CD8-positive, alpha-beta memory T cell (primary cell): Measurements from ENCODE around the gene FOLR2. TPM values are rescaled to one million over a fixed set of nuclear protein-coding genes. Genes with fewer than 3 reads are reported as not detected.

Experiments used
- CTCF ChIA-PET: fragments of 350-600 bp; sonication (Branson Sonifier 250); formaldehyde crosslinking; loops from one replicate; lab custom pipeline; 2021; ENCODE audit warnings: antibody characterized with exemption; lab: Charles Lee
- POLR2A ChIA-PET: fragments of 350-600 bp; sonication (Branson Sonifier 250); formaldehyde crosslinking; loops from one replicate; lab custom pipeline; 2021; ENCODE audit warnings: antibody characterized with exemption; lab: Charles Lee
- DNase-seq, 5 donors: peaks; one replicate each; pipeline versions ENCODE4 v3.0.0 to v3.0.0-alpha.2; 2020 to 2022; ENCODE audit warnings: mixed read lengths in 1 of 5
- H3K27ac ChIP-seq: one replicate; pipeline ENCODE4 v1.7.0; 2013; ENCODE audit warnings: low read depth, mild to moderate bottlenecking, low read length, moderate library complexity
- H3K27me3 ChIP-seq: 2 replicates; pipeline ENCODE4 v1.7.0; 2013; ENCODE audit warnings: low read length, mild to moderate bottlenecking; ENCODE audit not compliant: insufficient read depth, poor library complexity, severe bottlenecking
- H3K36me3 ChIP-seq: 2 replicates; pipeline ENCODE4 v1.7.0; 2013; ENCODE audit warnings: mild to moderate bottlenecking, low read length, moderate library complexity; ENCODE audit not compliant: insufficient read depth
- H3K4me1 ChIP-seq: 2 replicates; pipeline ENCODE4 v1.7.0; 2013; ENCODE audit warnings: mild to moderate bottlenecking, low read length, moderate library complexity; ENCODE audit not compliant: insufficient read depth
- H3K4me3 ChIP-seq: 2 replicates; pipeline ENCODE4 v1.7.0; 2013; ENCODE audit warnings: mild to moderate bottlenecking, low read length
- H3K9me3 ChIP-seq: 2 replicates; pipeline ENCODE4 v1.7.0; 2013; ENCODE audit warnings: mild to moderate bottlenecking, low read length
- H3K27ac Mint-ChIP-seq, 8 donors: one replicate each; pipeline ENCODE4 v1.8.0; 2020 to 2021; ENCODE audit warnings: mixed read lengths in 8 of 8, mild to moderate bottlenecking in 6 of 8, inconsistent platforms in 3 of 8, moderate library complexity in 3 of 8
- H3K27me3 Mint-ChIP-seq, 2 donors: one replicate each; pipeline ENCODE4 v1.8.0; 2020 to 2021; ENCODE audit warnings: mixed read lengths in 2 of 2, mild to moderate bottlenecking in 1 of 2, moderate library complexity in 1 of 2
- H3K36me3 Mint-ChIP-seq, 3 donors: one replicate each; pipeline ENCODE4 v1.8.0; 2020 to 2021; ENCODE audit warnings: mixed read lengths in 3 of 3, inconsistent platforms in 1 of 3, mild to moderate bottlenecking in 1 of 3
- H3K4me1 Mint-ChIP-seq, 3 donors: one replicate each; pipeline ENCODE4 v1.8.0; 2020 to 2021; ENCODE audit warnings: mixed read lengths in 3 of 3, inconsistent platforms in 1 of 3, mild to moderate bottlenecking in 1 of 3
- H3K4me3 Mint-ChIP-seq, 7 donors: one replicate each; pipeline ENCODE4 v1.8.0; 2020 to 2021; ENCODE audit warnings: mixed read lengths in 7 of 7, mild to moderate bottlenecking in 6 of 7, moderate library complexity in 4 of 7, inconsistent platforms in 2 of 7
- H3K9me3 Mint-ChIP-seq, 5 donors: one replicate each; pipeline ENCODE4 v1.8.0; 2020 to 2022; ENCODE audit warnings: mixed read lengths in 5 of 5, mild to moderate bottlenecking in 3 of 5, moderate library complexity in 2 of 5, inconsistent platforms in 1 of 5
- polyA plus RNA-seq: library from polyadenylated mRNA; unstranded; fragments of 300-500 nt; fragmentation: Illumina TruSeq; gene quantifications from one replicate; pipeline ENCODE4 v1.2.3, GENCODE V29; 2021
- total RNA-seq, 2 experiments: library from RNA; stranded (reverse); gene quantifications; one replicate each; pipeline ENCODE4 v1.2.3, GENCODE V29; 2021

Gene FOLR2
- total and polyA plus RNA-seq, 3 experiments from 2014 or later = 0.26 TPM; not detected in 2

DNA sequence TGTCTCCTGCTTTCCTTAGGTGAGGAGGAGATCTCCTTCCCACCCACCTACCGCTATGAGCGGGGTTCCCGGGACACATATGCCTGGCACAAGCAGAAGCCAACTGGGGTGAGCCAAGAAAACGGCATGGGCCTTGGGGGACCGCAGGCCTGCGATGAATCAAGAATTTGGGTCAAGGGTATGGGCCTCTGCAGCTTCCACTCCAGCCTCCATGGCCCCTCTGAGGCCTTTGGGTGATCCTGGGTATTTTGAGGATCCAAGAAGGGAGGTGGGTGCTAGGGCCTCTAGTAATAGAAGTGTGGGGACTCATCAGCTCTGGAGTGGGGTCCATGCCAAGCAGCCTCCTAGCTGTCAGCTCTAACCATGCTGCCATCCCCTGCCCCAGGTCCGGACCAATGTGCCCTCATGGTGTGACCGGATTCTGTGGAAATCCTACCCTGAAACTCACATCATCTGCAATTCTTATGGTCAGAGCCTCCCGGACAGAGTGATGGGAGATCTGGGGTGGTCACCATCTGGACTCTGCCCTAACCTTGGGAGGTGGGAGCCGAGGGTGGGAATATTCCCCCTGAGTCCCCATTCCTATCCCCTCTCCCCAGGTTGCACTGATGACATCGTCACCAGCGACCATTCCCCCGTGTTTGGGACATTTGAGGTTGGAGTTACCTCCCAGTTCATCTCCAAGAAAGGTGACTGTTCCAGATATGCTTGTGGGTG, 16.6 kb downstream of the FOLR2 start:
- no peak overlapping the region for H3K27ac ChIP-seq
- no peaks in the 10 kb centered on the region for H3K9me3 ChIP-seq
- no peaks in the 10 kb centered on the region for H3K27me3 ChIP-seq
- Mint-ChIP-seq H3K27me3 (peaks cover 0 to 3% of the 10 kb centered on the region in 2 donors), H3K4me3 (no peak overlapping the region), H3K36me3 (peaks cover 6 to 92% (median 9%) of the 10 kb centered on the region in 3 donors), H3K9me3 (no peaks in the 10 kb centered on the region), H3K4me1 (peaks cover 4 to 16% (median 4%) of the 10 kb centered on the region in 3 donors), H3K27ac (no peak overlapping the region)
- H3K36me3 ChIP-seq = peaks cover 47% of the 10 kb centered on the region
- ChIA-PET POLR2A (no interaction called here), CTCF (no interaction called here)
- H3K4me1 ChIP-seq = no peaks in the 10 kb centered on the region
- H3K4me3 ChIP-seq = no peak overlapping the region
- peak in 1 of 5 donors; percentile 26 for DNase-seq

DNA sequence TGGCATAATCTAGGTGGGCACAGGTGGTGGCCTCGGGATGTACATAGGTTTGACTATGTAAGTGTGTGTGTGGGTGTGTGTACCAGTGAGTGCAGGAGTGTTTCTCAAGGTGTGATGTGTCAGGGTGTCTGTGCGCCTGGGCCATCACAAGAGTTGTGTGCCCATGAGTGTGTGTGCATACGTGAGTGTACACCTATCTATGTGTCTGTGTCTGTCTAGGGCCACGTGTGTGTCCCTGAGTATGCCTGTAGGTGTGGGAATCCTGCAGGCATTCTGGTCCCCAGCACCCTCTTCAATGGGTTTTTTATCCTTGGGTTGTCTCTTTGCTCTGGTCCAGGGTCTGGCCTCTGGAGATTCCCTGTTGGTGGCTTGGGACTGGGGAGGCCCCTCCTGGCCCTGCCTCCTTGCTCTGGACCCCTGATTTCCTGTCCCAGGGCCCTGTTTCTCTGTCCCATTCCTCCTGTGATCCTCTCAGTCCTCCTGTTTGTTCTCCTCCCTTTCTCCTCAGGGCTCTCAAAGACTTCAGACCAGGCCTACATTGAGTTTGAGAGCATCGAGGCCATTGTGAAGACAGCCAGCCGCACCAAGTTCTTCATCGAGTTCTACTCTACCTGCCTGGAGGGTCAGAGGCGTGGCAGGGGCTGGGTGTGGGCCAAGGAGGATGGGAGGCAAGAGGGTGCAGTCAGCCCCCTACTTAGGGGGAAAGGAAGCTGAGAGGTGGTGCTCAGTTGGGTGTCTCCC, 17.3 kb downstream of the FOLR2 start:
- H3K36me3 Mint-ChIP-seq = peaks cover 6 to 86% (median 9%) of the 10 kb centered on the region in 3 donors
- POLR2A ChIA-PET = no interaction called here
- peaks cover 2 to 3% of the 10 kb centered on the region in 2 donors for H3K27me3 Mint-ChIP-seq
- Histone ChIP-seq H3K9me3 (no peaks in the 10 kb centered on the region), H3K4me1 (no peaks in the 10 kb centered on the region), H3K4me3 (no peak overlapping the region), H3K27ac (no peak overlapping the region), H3K27me3 (no peaks in the 10 kb centered on the region), H3K36me3 (peaks cover 44% of the 10 kb centered on the region)
- peaks cover 4 to 14% (median 7%) of the 10 kb centered on the region in 3 donors for H3K4me1 Mint-ChIP-seq
- no peak for DNase-seq
- CTCF ChIA-PET = interaction anchor here (2.8 kb wide), 1 partner anchor 11 kb away, joined by 9 read pairs; no protein-coding TSS in a partner anchor
- peak overlapping the region in 1 of 8 donors; percentile 18 for H3K27ac Mint-ChIP-seq
- H3K4me3 Mint-ChIP-seq = no peak overlapping the region
- no peaks in the 10 kb centered on the region for H3K9me3 Mint-ChIP-seq

DNA sequence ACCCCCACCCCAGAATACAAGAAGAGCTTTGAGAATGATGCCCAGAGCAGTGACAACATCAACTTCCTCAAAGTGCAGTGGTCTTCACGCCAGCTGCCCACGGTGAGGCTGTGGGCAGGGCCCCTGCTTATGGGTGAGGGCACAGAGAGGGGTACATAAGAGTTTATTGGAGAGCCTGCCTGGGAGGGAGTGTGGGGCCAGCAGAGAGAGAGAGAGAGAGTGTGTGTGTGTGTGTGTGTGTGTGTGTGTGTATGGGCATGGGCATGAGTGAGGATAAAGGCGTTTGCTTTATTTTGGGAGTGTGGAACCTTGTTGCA, 17.9 kb downstream of the FOLR2 start:
- Histone ChIP-seq H3K27me3 (peaks cover 3% of the 10 kb centered on the region), H3K36me3 (peaks cover 39% of the 10 kb centered on the region)

DNA sequence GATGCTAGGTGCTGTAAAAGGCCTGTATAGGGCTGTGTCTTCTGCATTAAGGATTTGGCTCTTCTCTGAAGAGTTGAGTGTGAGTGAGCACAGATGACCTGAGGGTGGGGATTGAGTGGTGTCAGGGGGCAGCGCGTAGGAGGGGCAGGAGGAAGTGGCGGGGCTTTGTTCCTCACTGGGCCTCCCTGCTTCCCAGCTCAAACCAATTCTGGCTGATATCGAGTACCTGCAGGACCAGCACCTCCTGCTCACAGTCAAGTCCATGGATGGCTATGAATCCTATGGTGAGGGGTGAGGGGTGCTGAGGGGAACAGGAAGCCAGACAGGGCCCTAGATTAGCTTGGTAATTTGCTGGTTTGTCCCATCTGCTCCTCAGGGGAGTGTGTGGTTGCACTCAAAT, 18.3 kb downstream of the FOLR2 start:
- H3K9me3 ChIP-seq = no peaks in the 10 kb centered on the region
- H3K4me1 ChIP-seq = peaks cover under 1% of the 10 kb centered on the region
- peaks cover 4 to 8% of the 10 kb centered on the region in 2 donors for H3K27me3 Mint-ChIP-seq
- DNase-seq = peak in 1 of 5 donors; percentile 28
- no peak overlapping the region for H3K4me3 Mint-ChIP-seq
- no peak overlapping the region for H3K4me3 ChIP-seq
- ChIA-PET CTCF (interaction anchor here (0.6 to 2.8 kb wide), 4 partner anchors 8 to 23 kb away, joined by 3 to 9 read pairs (median 4); no protein-coding TSS in a partner anchor), POLR2A (no interaction called here)
- H3K27ac ChIP-seq = no peak overlapping the region
- peaks cover 5% of the 10 kb centered on the region for H3K27me3 ChIP-seq
- H3K27ac Mint-ChIP-seq = peak overlapping the region in 3 of 8 donors; percentile 4 to 76 (median 58)
- H3K9me3 Mint-ChIP-seq = no peaks in the 10 kb centered on the region
- peaks cover 34% of the 10 kb centered on the region for H3K36me3 ChIP-seq
- H3K4me1 Mint-ChIP-seq = peaks cover 5 to 15% (median 14%) of the 10 kb centered on the region in 3 donors
- H3K36me3 Mint-ChIP-seq = peaks cover 6 to 77% (median 11%) of the 10 kb centered on the region in 3 donors

More for the DNA sequence above, 17.9 kb downstream of the FOLR2 start:
- ChIA-PET POLR2A (no interaction called here), CTCF (interaction anchor here (2.8 kb wide), 1 partner anchor 11 kb away, joined by 9 read pairs; no protein-coding TSS in a partner anchor)
- Mint-ChIP-seq H3K4me3 (no peak overlapping the region), H3K27me3 (peaks cover 3 to 7% of the 10 kb centered on the region in 2 donors), H3K27ac (peak overlapping the region in 4 of 8 donors; percentile 4 to 76 (median 61)), H3K4me1 (peaks cover 3 to 14% (median 12%) of the 10 kb centered on the region in 3 donors), H3K9me3 (no peaks in the 10 kb centered on the region), H3K36me3 (peaks cover 6 to 81% (median 11%) of the 10 kb centered on the region in 3 donors)
- no peak overlapping the region for H3K27ac ChIP-seq
- H3K9me3 ChIP-seq = no peaks in the 10 kb centered on the region
- H3K4me3 ChIP-seq = no peak overlapping the region
- peak in 1 of 5 donors; percentile 24 for DNase-seq
- no peaks in the 10 kb centered on the region for H3K4me1 ChIP-seq

DNA sequence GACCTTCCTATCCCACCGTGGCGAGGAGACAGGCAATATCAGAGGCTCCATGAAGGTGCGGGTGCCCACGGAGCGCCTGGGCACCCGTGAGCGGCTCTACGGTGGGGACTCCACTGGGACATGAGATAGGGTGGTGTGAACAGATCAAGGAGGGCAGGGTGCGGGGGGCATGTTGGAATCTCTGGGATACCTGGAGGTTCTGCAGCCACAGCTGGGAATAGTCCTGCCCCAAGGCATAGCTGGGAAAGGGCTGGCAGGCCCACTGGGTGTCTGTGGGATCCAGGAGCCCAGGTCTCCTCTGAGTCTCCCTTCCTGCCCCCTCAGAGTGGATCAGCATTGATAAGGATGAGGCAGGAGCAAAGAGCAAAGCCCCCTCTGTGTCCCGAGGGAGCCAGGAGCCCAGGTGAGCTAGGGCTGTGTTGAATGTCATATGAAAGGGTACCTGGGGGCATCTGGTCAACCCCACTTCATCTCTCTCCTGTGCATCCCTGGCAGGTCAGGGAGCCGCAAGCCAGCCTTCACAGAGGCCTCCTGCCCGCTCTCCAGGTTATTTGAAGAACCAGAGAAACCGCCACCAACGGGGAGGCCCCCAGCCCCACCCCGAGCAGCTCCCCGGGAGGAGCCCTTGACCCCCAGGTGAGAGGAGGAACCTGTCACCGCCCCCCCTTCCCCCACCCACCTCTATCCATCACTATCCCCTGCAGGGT, 18.9 kb downstream of the FOLR2 start:
- ChIA-PET POLR2A (interaction anchor here (1.2 kb wide), 1 partner anchor 11 kb away, joined by 3 read pairs; the partner anchor contains the start of gene INPPL1), CTCF (interaction anchor here (0.6 to 2.8 kb wide), 4 partner anchors 9 to 22 kb away, joined by 3 to 9 read pairs (median 4); no protein-coding TSS in a partner anchor)
- Histone ChIP-seq H3K27ac (no peak overlapping the region), H3K9me3 (no peaks in the 10 kb centered on the region), H3K4me1 (peaks cover 6% of the 10 kb centered on the region), H3K4me3 (no peak overlapping the region), H3K36me3 (peaks cover 28% of the 10 kb centered on the region), H3K27me3 (peaks cover 9% of the 10 kb centered on the region)
- DNase-seq = no peak
- peaks cover 7 to 12% of the 10 kb centered on the region in 2 donors for H3K27me3 Mint-ChIP-seq
- peaks cover 6 to 71% (median 11%) of the 10 kb centered on the region in 3 donors for H3K36me3 Mint-ChIP-seq
- no peak overlapping the region for H3K27ac Mint-ChIP-seq
- no peak overlapping the region for H3K4me3 Mint-ChIP-seq
- H3K4me1 Mint-ChIP-seq = peaks cover 9 to 18% (median 18%) of the 10 kb centered on the region in 3 donors
- no peaks in the 10 kb centered on the region for H3K9me3 Mint-ChIP-seq

DNA sequence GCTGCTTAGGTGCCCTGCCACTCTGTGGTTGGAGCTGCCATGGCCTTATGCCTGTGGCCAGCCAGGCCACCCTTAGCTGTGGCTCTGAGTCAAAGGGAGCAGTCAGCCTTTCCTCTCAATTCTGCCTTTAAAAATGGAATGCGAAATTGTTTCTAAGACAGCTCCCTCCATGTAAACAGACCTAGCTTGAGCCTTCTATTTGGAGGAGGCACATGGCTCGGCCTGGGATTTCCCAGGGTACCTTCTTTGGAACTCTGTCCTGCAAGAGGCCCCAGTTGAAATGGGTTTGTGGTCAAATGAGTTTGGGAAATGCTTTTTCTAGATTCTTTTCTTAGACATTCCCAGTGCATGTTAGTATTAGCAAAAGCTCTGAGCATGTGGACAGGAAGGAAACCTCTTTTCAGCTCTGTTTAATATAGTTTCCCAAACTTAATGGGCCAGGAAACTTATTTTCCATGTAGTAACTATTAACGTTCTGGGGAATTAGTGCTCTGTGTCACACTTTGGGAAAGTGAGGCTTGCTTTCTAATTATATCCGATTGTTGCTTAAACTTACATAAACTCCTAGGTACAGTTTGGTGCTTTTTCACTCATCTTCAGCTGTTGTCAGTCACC, 19.6 kb downstream of the FOLR2 start:
- H3K9me3 ChIP-seq = no peaks in the 10 kb centered on the region
- POLR2A ChIA-PET = interaction anchor here (1.2 kb wide), 1 partner anchor 12 kb away, joined by 3 read pairs; the partner anchor contains the start of gene INPPL1
- H3K27me3 Mint-ChIP-seq = peaks cover 13 to 18% of the 10 kb centered on the region in 2 donors

DNA sequence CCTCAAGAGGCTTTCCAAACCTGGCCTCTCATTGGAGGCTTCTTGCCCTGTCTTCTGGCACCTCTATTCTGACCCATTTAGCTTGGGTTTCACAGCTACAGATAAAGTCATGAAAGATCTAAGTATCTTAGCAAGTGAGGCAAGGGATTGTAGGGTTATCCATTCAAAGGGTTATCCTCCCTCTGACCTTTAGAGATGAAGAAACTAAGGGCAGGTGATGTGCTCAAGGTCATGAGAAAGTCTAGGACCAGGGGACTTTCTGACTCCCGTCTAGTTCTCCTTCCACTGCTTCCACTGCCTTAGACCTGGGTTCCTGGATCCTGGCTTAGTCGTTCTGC, 20.1 kb downstream of the FOLR2 start:
- H3K9me3 Mint-ChIP-seq = no peaks in the 10 kb centered on the region
- ChIA-PET POLR2A (interaction anchor here (1.2 kb wide), 1 partner anchor 12 kb away, joined by 3 read pairs; the partner anchor contains the start of gene INPPL1), CTCF (interaction anchor here (2.8 kb wide), 1 partner anchor 14 kb away, joined by 9 read pairs; no protein-coding TSS in a partner anchor)
- H3K36me3 Mint-ChIP-seq = peaks cover 6 to 58% (median 11%) of the 10 kb centered on the region in 3 donors
- H3K4me1 Mint-ChIP-seq = peaks cover 17 to 28% (median 24%) of the 10 kb centered on the region in 3 donors
- no peak overlapping the region for H3K4me3 Mint-ChIP-seq
- peaks cover 16 to 22% of the 10 kb centered on the region in 2 donors for H3K27me3 Mint-ChIP-seq
- Histone ChIP-seq H3K4me3 (no peak overlapping the region), H3K9me3 (no peaks in the 10 kb centered on the region), H3K36me3 (peaks cover 23% of the 10 kb centered on the region), H3K27ac (no peak overlapping the region), H3K27me3 (peaks cover 15% of the 10 kb centered on the region), H3K4me1 (peaks cover 11% of the 10 kb centered on the region)
- DNase-seq = no peak
- peak overlapping the region in 3 of 8 donors; percentile 35 to 75 (median 56) for H3K27ac Mint-ChIP-seq

More for the DNA sequence above, 19.6 kb downstream of the FOLR2 start:
- no peak for DNase-seq
- peaks cover 15 to 25% (median 24%) of the 10 kb centered on the region in 3 donors for H3K4me1 Mint-ChIP-seq
- H3K4me3 Mint-ChIP-seq = no peak overlapping the region
- CTCF ChIA-PET = interaction anchor here (1.4 to 2.8 kb wide), 2 partner anchors 10 to 13 kb away, joined by 5 to 9 read pairs; no protein-coding TSS in a partner anchor
- Histone ChIP-seq H3K27me3 (peaks cover 12% of the 10 kb centered on the region), H3K27ac (no peak overlapping the region), H3K4me3 (no peak overlapping the region), H3K36me3 (peaks cover 23% of the 10 kb centered on the region), H3K4me1 (peaks cover 11% of the 10 kb centered on the region)
- peaks cover 6 to 64% (median 11%) of the 10 kb centered on the region in 3 donors for H3K36me3 Mint-ChIP-seq
- no peaks in the 10 kb centered on the region for H3K9me3 Mint-ChIP-seq
- peak overlapping the region in 4 of 8 donors; percentile 6 to 75 (median 46) for H3K27ac Mint-ChIP-seq
